Prostate gland (tissue), 2 donors: Measurements from ENCODE around the gene IL1RN.

ENCODE experiments used
- CTCF ChIP-seq, 4 experiments: fragments of 200-600 bp in 2 of 4; fragments of 450-650 bp in 2 of 4; sonication (generic) in 2 of 4; IDR thresholded peaks; 1 replicate in 3 of 4; 2 replicates in 1 of 4; pipeline ENCODE4 v1.5.1; 2016 to 2019; ENCODE audit warnings: antibody characterized with exemption in 4 of 4, mild to moderate bottlenecking in 2 of 4, moderate library complexity in 2 of 4
- POLR2AphosphoS5 ChIP-seq: sonication (generic); formaldehyde crosslinking; IDR thresholded peaks from one replicate; pipeline ENCODE4 v1.6.1; 2017; ENCODE audit warnings: antibody characterized with exemption

GRCh38 chr2:113122364-113122763 is 5.0 kb upstream of the IL1RN start:
- TF ChIP-seq CTCF (IDR thresholded peaks at IDR 0.05) (no peak), POLR2AphosphoS5 (no peak)
